Endothelial cell of hepatic sinusoid (primary cell): ENCODE measurements around the gene CLCN6.

Experiments used
- in situ Hi-C: cut with HindIII; loops from 2 replicates; pipeline ENCODE4 v1.10.0; 2017; ENCODE audit warnings: low sequenced_read_pairs

The CLCN6 gene

GRCh38 chr1:11873395-11874257, 67.6 kb downstream of the CLCN6 start:
- in situ Hi-C loops, result loop anchor here (25.0 kb wide), 1 partner anchor 164 kb away; no protein-coding TSS in a partner anchor

DNA sequence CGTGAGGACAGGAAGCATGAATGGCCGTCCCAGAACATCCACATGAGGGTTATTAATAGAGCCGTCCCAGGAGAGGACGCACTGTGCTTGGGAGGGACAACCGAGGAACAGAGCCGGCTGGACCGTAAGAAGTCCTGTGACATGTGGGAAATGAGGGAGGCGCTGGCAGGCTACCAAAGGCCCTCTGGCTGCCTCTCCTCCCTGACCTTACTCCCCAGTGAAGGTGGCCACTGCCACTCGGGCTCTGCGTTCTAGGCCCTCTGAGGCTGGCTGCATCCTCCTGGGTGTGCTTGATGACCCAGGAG, 68.2 kb downstream of the CLCN6 start:
- in situ Hi-C loops, result loop anchor here (25.0 kb wide), 1 partner anchor 163 kb away; no protein-coding TSS in a partner anchor

DNA sequence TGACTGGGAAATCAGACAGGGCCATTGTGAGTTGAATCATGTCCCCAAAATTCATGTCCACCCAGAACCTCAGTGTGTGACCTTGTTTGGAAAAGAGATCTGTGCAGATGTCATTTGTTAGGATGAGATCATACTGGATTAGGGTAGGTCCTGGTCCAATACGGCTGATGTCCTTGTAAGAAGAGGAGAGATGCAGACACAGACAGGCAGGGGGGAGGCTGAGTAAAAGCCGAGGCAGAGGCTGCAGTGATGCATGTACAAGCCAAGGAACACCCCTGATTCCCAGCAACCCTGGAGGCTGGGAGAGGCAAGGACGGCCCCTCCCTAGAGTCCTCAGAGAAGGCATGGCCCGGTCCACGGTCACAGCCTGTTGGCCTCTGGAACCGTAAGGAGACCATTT, 68.6 kb downstream of the CLCN6 start:
- in situ Hi-C loops, result loop anchor here (25.0 kb wide), 1 partner anchor 163 kb away; no protein-coding TSS in a partner anchor

- in situ Hi-C loops, result no loop called here
Observed at GRCh38 chr1:11875094-11875493, 69.1 kb downstream of the CLCN6 start.

DNA sequence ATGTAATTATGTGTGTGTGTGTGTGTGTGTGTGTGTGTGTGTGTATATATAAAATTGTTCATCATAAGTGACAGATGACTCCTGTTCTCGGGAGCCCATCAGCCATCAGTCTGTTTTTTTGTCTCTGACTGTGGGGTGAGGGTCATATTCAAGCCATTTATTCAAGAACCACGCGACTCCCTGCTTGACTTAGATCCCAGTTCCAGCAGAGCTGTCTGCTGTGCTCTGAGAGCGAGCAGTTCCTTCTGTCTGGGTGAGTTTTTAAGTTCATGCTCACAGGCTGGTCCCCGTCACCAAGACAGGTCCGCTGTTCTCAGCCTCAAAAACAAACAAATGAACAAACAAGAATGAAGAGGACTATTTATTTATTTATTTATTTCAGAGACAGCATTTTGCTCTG, 71.1 kb downstream of the CLCN6 start:
- in situ Hi-C loops, result no loop called here

DNA sequence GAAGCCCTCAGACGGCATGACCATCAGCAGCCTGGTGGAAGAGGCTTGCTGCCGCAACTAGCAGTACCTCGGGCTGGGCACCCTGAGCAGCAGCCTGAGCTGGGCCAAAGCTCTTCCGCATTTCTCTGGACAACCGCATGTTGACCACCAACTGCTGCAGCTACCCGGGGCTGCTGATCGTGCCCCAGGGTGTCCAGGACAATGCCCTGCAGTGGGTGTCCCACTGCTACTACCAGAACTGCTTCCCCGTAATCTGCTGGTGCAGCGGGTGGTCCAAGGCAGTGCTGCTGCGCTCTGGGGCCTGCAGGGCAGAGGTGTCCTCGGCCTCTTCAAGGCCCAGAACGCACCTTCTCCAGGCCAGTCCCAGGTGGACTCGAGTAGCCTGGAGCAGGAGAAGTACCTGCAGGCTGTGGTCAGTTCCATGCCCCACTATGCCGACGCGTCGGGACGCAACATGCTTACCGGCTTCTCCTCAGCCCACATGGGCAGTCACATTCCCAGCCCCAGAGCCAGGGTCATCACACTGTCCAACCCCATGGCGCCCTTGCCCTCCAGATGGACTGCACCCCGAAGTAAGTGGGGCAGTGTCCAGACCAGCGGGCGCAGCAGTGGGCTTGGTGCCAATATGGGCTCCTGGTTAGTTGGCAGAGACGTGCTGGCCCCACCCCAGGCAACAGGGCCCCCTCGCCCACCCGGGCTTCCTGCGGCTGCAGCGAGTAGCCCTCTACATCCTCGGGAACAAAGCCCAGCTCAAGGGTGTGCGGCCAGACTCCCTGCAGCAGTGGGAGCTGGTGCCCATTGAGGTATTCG, 72.3 kb downstream of the CLCN6 start:
- in situ Hi-C loops, result no loop called here

DNA sequence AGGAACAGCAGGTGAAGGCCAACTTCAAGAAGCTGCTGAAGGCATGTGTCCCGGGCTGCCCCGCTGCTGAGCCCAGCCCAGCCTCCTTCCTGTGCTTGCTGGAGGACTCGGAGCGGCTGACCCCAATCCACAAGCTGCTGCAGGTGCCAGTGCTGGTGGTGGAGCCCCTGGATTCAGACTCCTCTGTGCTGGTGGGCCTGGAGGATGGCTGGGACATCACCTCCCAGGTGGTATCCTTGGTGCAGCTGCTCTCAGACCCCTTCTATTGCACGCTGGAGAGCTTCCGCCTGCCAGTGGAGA, 72.8 kb downstream of the CLCN6 start:
- in situ Hi-C loops, result no loop called here

GRCh38 chr1:11879311-11880180, 73.6 kb downstream of the CLCN6 start:
- in situ Hi-C loops, result no loop called here

DNA sequence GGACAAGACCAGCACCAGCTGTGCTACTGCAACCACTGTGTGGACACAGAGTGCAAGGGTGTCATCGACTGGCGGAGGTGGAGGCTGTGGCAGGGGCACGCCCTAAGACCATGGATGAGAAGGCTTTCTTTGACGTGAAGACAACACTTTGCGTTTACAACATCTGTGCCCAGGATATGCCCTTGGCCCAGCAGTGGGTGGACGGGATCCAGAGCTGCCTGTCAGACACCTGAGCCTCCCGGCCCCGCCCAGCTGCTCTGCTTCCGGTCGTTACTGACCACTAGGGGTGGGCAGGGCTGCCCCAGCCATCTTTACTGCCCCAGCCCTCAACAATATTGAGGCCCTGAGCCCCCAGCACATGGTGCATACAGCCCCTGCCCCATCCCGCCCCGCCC, 74.2 kb downstream of the CLCN6 start:
- in situ Hi-C loops, result no loop called here

- in situ Hi-C loops, result no loop called here
Observed at GRCh38 chr1:11880911-11881748, 75.1 kb downstream of the CLCN6 start.

DNA sequence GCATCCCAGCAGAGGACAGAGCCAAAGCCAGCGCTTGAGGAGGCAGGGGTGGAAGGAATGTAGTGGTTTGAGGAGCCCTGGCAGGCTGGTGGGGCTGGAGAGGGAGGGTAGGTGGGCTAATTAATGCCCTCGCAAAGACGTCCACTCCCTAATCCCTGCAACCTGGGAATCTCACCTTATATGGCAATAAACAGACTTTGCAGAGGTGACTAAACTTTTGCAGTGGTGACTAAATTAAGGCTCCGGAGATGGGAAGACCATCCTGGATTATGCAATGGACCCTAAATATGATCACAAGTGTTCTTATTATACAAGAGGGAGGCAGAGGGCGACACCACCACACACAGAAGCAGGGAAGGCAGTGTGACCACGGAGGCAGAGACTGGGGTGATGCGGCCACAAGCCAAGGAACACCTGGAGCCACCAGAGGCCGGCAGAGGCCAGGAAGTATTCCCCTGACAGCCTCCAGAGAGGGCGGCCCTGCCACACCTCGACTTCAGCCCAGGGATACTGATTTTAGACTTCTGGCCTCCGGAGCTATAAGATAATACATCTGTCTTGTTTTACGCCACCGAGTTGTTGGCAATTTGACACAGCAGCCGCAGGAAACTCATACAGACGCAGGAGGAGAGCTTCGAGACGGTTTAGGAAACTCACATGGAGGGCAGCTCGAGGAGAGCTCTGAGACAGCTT, 75.9 kb downstream of the CLCN6 start:
- in situ Hi-C loops, result no loop called here

DNA sequence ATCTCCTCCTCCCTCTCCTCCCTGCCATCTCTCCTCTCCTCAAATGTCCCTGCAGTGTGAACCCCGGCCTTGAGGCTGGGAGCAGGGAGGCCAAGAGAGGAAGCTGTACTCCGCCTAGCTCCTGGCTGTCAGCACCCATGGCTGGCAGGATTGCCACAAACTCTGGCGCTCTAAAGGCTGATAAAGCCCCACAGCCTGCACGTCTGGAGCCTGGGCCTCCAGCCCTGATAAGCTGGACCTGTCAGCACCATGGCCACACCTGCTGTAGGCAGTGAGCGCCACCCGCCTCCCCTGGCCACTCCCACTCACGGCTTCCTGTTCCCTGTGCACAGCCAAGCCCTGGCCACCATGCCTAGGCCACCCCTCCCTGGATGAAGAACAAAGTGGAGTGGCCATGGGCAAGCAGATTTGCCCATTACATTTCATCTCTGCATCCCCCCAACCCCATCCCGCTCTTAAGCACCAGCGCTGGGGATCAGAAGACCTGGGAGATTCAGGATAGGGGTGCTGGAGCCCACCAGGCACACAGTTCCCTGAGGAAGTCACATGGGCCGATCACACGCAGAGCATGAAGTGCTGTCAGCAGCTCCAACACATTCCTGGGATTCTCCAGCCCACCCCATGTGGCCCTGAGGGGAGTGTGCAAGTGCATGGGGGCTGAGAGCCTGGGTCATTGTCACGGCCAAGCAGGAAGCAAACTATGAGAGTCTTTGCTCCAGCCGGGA, 77.0 kb downstream of the CLCN6 start:
- in situ Hi-C loops, result no loop called here

DNA sequence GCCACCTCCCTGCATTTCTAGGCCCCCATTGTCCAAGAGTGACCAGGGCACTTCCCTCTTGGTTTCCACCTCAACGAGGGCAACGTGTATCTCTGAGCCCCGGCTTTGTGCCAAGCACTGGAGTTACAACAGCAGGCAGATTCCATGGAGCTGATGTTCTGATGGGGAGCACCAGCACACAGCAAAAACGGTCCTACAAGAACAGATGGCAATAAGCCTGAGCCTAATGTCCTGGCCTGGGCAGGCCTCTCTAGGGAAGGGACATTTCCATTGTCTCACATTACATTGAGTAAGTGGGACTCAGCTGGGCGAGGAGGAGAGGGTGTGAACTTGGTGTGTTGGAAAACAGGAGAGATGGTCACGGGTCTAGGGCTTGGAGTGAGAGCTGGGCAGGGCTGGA, 79.9 kb downstream of the CLCN6 start:
- in situ Hi-C loops, result loop anchor here (5.0 kb wide), 1 partner anchor 74 kb away; no protein-coding TSS in a partner anchor

DNA sequence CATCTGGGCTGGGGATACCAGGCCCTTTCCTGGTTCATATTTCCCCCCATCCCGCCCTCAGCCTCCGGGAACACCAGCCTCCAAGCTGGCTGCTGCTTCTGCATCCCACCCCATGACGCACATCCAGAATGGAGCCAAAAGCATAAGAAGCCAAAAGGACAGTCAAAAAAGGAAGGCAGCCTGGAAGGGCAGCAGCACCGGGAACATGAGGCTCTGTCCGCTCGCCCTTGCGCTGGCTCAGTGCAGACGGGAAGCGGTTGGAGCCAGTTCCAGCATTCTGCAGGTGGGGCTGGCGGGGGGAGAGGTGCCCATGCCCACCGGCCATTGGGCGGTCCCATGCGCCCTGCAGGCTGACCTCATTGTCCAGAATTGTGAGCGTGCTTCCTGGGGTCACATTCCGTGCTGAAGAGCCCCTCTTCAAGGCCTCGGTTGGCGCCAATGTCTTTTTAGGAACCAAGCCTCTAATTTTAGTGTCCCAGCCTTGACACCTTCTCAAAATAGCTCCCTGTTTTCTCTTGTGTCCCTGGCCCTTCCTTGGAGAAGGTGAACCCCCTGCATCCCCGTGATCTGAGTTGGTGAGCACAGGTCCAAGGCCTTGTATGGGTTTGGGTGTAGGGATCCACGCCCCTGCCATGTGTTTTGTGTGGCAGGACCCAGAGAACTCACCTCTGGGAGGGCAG, 81.1 kb downstream of the CLCN6 start:
- in situ Hi-C loops, result loop anchor here (5.0 kb wide), 1 partner anchor 75 kb away; no protein-coding TSS in a partner anchor

DNA sequence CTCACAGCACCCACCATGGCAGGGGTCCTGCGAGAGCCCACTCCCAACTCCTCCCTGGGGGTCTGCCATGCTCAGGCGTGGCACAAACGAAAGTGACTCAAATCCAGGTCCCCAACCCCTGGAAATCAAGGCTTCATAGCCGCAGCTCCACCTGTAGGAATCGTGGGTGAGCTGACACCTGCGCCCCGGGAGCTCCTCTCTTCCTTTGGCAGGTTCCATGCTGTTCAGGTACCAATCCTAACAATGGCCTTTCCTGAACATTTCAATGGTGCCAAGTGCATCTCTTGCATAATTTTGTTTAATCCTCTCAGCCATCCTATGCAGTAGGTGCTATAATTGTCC, 81.6 kb downstream of the CLCN6 start:
- in situ Hi-C loops, result loop anchor here (5.0 kb wide), 1 partner anchor 75 kb away; no protein-coding TSS in a partner anchor

DNA sequence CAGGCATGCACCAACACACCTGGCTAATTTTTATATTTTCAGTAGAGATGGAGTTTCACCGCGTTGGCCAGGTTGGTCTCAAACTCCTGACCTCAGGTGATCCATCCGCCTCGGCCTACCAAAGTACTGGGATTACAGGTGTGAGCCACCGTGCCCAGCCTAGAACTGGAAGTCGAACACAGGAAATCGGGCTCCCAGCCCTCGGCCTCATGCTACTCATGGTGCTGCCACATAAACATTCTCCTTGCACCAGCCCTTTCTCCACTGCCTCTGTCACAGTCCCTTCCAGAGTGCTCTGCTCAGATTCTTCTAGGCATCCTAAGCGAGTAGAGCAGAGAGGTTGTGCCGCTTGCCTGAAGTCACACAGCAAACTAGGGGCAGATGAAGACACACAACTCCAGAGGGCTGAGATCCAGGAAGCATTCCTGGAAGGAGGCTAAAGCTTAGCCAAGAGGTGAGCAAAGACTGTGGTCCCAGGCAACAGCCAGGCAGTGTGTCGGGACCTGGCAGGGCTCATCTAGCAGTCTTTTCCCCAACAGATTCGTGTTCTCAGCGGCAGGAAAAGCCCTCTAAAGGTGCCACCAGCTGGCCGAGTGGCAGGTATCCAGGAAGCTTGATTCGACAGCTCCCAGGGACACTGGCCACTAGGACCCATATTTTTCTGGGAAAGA, 82.3 kb downstream of the CLCN6 start:
- in situ Hi-C loops, result loop anchor here (5.0 kb wide), 1 partner anchor 76 kb away; no protein-coding TSS in a partner anchor

GRCh38 chr1:11888877-11889208, 82.9 kb downstream of the CLCN6 start:
- in situ Hi-C loops, result loop anchor here (5.0 kb wide), 1 partner anchor 77 kb away; no protein-coding TSS in a partner anchor
